Sciatic nerve (tissue), 2 donors: ENCODE results near the gene USP40. TPM values are rescaled to one million over a fixed set of nuclear protein-coding genes. Genes with fewer than 3 reads are reported as not detected.
"Not testable (repeated sequence)": the region's sequence is repeated elsewhere in the genome, so short reads cannot be mapped to it uniquely, and the experiment has no call there.

ENCODE experiments used
- ATAC-seq: fragments of 200-7000 bp; cut with Tn5 transposase; one replicate; pipeline ENCODE4 v1.9.1; 2020; ENCODE audit warnings: mild to moderate bottlenecking, moderate library complexity
- DNase-seq: peaks from one replicate; pipeline ENCODE4 v3.0.0-alpha.2; 2020; ENCODE audit warnings: low spot score
- intact Hi-C: fragments of 100-400 bp; cut with DNase I; formaldehyde crosslinking; loops from one replicate; pipeline ENCODE4 v1.14.2; 2022
- total RNA-seq: library from RNA; stranded (reverse); fragmentation: NEBNext Ultra II Directional; extraction: Animal tissue kit (Norgen Biotek cat#: 25700); gene quantifications from one replicate; pipeline ENCODE4 v1.2.1, GENCODE V29; 2021
- donor health status: DM: no; HTN: no; CAD: no.
- donor health status: DM: no; HTN: no; CAD: no.

Gene USP40
- 61.0 TPM for total RNA-seq

- ATAC-seq (peak; percentile 99), DNase-seq (peak; percentile 88)
- intact Hi-C loops: no loop called here
These were observed at the start of gene USP40 for GRCh38 chr2:233566141-233566956. TSS of gene USP40 (minus strand) at chr2:233566782. CDS start at chr2:233565554, 1,228 bp downstream.

- ATAC-seq: no peak
- intact Hi-C loops: no loop called here
- no peak for DNase-seq
These were observed 44.7 kb upstream of the USP40 start for GRCh38 chr2:233611284-233611683.

- no peak for DNase-seq
- ATAC-seq: no peak
- intact Hi-C loops: no loop called here
These were observed 39.1 kb upstream of the USP40 start for GRCh38 chr2:233605680-233606079.

GRCh38 chr2:233604826-233605225 lies 38.2 kb upstream of the USP40 start:
- intact Hi-C loops: no loop called here
- ATAC-seq: no peak
- no peak for DNase-seq

- ATAC-seq: no peak
- intact Hi-C loops: no loop called here
- no peak for DNase-seq
These were observed 36.9 kb upstream of the USP40 start for GRCh38 chr2:233603520-233603919.

- intact Hi-C loops: no loop called here
- ATAC-seq: no peak
- no peak for DNase-seq
These were observed 35.5 kb upstream of the USP40 start for GRCh38 chr2:233602076-233602475.

GRCh38 chr2:233600386-233600785 lies 33.8 kb upstream of the USP40 start:
- ATAC-seq (no peak), DNase-seq (no peak)
- intact Hi-C loops: no loop called here

- ATAC-seq (no peak), DNase-seq (no peak)
- intact Hi-C loops: loop anchor here (10.0 kb wide), 1 partner anchor 106 kb away; no protein-coding TSS in a partner anchor
These were observed 32.4 kb upstream of the USP40 start for GRCh38 chr2:233598952-233599351.

- ATAC-seq (no peak), DNase-seq (no peak)
- intact Hi-C loops: loop anchor here (10.0 kb wide), 1 partner anchor 107 kb away; no protein-coding TSS in a partner anchor
These were observed 30.9 kb upstream of the USP40 start for GRCh38 chr2:233597522-233597921.

GRCh38 chr2:233593201-233593600 lies 26.6 kb upstream of the USP40 start:
- ATAC-seq (no peak), DNase-seq (no peak)
- intact Hi-C loops: loop anchor here (10.0 kb wide), 1 partner anchor 112 kb away; no protein-coding TSS in a partner anchor

- not testable (repeated sequence) for ATAC-seq, DNase-seq
- intact Hi-C loops: loop anchor here (10.0 kb wide), 1 partner anchor 112 kb away; no protein-coding TSS in a partner anchor
These were observed 26.1 kb upstream of the USP40 start for GRCh38 chr2:233592706-233593105.

- DNase-seq (no peak), ATAC-seq (no peak)
- intact Hi-C loops: loop anchor here (5.0 kb wide), 1 partner anchor 614 kb away; no protein-coding TSS in a partner anchor
These were observed 21.8 kb upstream of the USP40 start for GRCh38 chr2:233588400-233588799.

GRCh38 chr2:233584210-233584609 lies 17.6 kb upstream of the USP40 start:
- intact Hi-C loops: no loop called here
- ATAC-seq (no peak), DNase-seq (no peak)

GRCh38 chr2:233583217-233583965 lies 16.8 kb upstream of the USP40 start:
- DNase-seq, intact Hi-C loops, ATAC-seq: not testable (repeated sequence)

- intact Hi-C loops, ATAC-seq: not testable (repeated sequence)
These were observed 10.8 kb upstream of the USP40 start for GRCh38 chr2:233577341-233577740.

GRCh38 chr2:233572468-233572867 lies 5.9 kb upstream of the USP40 start:
- DNase-seq: no peak
- intact Hi-C loops: no loop called here

More at GRCh38 chr2:233577341-233577740, 10.8 kb upstream of the USP40 start:
- not testable (repeated sequence) for DNase-seq

GRCh38 chr2:233571462-233571861 lies 4.9 kb upstream of the USP40 start:
- ATAC-seq: no peak
- intact Hi-C loops: no loop called here
- no peak for DNase-seq

More at GRCh38 chr2:233572468-233572867, 5.9 kb upstream of the USP40 start:
- ATAC-seq: no peak

- intact Hi-C loops: no loop called here
- DNase-seq: no peak
- no peak for ATAC-seq
These were observed 4.4 kb upstream of the USP40 start for GRCh38 chr2:233571001-233571400.

GRCh38 chr2:233565685-233566140 lies 869 bp downstream of the USP40 start:
- intact Hi-C loops: no loop called here
- no peak for ATAC-seq
- no peak for DNase-seq
